Mononuclear cell (primary cell): ENCODE results near the gene EPHB2. TPM values are rescaled to one million over a fixed set of nuclear protein-coding genes. Genes with fewer than 3 reads are reported as not detected.

Source experiments
- H3K27me3 ChIP-seq: 2 replicates; pipeline ENCODE4 v1.6.0; 2011; ENCODE audit warnings: low read length, control low read depth; ENCODE audit not compliant: insufficient read depth
- H3K4me1 ChIP-seq: 2 replicates; pipeline ENCODE4 v1.5.1; 2011; ENCODE audit warnings: mild to moderate bottlenecking, low read length, control low read depth; ENCODE audit not compliant: insufficient read depth
- H3K4me3 ChIP-seq: 2 replicates; pipeline ENCODE4 v1.5.1; 2011; ENCODE audit warnings: mild to moderate bottlenecking, low read length, moderate library complexity
- H3K9me3 ChIP-seq: 2 replicates; pipeline ENCODE4 v1.5.1; 2011; ENCODE audit warnings: low read depth, mild to moderate bottlenecking, control low read depth, low read length
- total RNA-seq: library from RNA; depleted of rRNA; stranded (reverse); fragments of >200 nt; gene quantifications from one replicate; pipeline ENCODE4 v1.2.3, GENCODE V29; 2012

The EPHB2 gene
- total RNA-seq, 1 donor, result 1.0 TPM

DNA sequence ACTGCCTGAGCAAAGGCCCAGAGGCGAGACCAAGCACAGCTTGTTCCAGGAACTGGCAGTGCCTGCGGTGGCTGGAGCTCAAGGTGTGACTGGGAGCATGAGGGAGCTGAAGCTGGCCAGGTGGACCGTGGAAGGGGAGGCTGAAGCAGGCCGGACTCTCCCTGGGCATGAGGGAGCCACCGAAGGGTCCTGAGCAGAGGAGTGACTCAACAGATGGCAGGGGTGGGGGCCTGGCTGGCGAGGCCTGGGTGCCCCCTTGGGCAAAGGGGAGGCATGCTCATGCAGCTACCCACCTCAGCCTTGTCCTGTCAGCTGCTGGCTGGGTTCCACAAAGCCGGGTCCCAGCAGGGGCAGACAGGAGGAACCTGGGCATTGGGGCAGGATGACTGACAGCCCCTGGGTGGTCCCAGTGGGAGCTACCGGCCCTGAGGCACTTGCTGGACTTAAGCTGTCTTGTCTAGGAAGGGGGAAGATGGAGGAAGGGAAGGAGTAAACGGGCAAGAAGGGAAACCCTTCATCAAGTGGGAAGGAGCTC is 143.1 kb downstream of the EPHB2 start:
- H3K4me1 ChIP-seq, result no peaks in the 10 kb centered on the region
- H3K27me3 ChIP-seq, result no peaks in the 10 kb centered on the region
- H3K9me3 ChIP-seq, result no peaks in the 10 kb centered on the region
- no peak overlapping the region for H3K4me3 ChIP-seq

DNA sequence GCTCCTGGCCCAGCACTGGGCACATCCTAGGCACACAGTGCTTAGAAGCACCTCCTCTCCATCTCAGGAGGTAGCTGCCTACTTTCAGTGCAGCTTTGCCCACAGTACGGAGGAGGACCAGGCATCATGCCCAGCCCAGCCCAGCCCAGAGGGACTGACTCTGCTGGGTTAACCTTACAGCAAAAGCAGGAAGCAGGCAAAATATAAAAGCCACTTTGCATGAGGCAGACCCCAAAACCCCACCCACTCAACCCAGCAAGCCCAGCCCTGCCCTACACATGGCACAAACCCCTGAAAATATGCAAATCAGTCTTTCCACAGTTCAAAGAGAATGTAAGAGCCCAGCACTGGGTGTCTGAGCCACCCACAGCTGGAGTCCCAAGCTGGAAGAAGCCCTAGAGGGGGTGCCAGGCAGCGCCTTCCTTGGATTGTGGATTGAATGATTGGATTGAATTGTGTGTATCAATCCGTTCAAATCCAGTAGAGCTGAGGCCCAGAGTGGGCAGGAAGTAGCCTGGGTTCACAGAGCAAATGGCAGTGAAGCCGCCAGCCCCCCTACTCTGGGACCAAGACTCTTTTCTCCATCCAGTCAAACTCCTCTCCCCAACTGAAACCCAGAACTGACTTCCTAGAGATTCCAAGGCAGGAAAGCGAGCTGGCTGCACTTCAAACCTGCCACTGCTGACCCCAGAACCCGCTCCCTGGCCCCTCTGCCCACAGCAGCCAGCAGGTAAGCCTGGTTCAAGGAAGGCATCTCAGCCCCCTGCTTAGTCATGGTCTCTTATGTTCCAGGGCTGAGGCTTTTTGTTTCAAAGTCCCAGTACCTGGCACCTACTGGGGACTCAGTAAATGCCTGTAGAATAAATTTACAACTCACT is 144.3 kb downstream of the EPHB2 start:
- no peaks in the 10 kb centered on the region for H3K27me3 ChIP-seq
- no peak overlapping the region for H3K4me3 ChIP-seq
- no peaks in the 10 kb centered on the region for H3K4me1 ChIP-seq
- H3K9me3 ChIP-seq, result no peaks in the 10 kb centered on the region

DNA sequence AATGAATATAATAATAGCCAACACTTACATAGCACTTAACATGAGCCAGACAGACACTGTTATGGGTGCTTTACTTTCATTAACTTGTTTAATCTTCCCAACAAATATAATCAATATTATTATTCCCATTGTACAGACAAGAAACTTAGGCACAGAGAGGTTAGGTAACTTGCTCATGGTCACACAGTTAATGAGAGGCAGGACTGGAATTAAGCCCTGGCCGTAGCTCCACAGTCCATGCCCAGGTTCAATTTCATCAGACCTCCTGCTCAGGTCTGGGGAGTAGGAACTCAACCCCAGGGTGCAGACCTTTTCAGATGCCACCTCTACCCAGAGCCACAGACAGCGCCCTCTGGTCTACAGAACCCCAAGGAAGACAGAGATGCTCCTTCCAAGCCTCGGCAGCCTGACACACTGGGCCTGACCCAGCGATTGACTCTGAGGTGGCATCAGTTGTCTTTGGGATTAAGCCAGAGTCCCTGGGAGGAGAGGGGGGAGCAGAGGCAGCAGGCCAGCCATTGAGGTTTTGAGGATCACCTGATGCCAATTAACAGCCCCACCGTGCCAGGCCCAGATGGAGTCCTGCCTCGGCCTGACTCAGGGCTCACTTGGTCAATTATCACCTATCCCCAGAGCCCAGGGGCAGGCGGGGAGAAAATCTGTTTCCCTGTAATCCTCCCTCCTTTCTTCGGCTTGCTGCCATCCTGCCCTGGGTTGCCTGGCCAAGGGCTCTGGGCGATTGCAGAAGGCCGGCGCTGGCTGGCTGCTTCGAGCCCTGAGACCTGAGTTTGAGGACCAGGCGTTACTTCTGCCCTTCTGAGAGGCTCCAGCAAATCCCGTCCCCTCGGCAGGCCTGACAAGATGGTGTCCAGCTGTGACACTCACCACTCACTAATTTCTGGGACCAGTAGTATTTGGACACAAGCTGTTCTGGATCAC is 145.3 kb downstream of the EPHB2 start:
- Histone ChIP-seq H3K4me3 (no peak overlapping the region), H3K27me3 (no peaks in the 10 kb centered on the region), H3K4me1 (no peaks in the 10 kb centered on the region), H3K9me3 (no peaks in the 10 kb centered on the region)

DNA sequence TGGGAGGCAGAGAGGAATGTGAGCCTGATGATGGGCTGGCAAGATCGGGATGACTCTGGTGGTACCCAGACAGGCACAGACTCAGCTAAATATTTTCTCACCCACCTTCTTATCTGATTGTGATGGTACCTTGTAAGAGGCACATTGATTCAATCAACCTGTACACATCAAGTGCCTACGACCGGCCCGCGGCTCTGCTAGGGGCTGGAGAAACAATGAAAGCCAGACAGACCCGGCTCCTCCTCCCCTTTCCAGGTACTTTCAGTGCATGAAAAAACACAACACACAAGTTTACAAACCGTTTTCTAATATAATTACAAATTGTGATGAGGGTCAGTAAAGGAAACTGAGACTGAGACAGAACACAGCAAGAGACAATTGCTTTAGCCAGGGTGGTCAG is 147.0 kb downstream of the EPHB2 start:
- no peaks in the 10 kb centered on the region for H3K27me3 ChIP-seq
- no peak overlapping the region for H3K4me3 ChIP-seq
- H3K4me1 ChIP-seq, result no peaks in the 10 kb centered on the region
- no peaks in the 10 kb centered on the region for H3K9me3 ChIP-seq

DNA sequence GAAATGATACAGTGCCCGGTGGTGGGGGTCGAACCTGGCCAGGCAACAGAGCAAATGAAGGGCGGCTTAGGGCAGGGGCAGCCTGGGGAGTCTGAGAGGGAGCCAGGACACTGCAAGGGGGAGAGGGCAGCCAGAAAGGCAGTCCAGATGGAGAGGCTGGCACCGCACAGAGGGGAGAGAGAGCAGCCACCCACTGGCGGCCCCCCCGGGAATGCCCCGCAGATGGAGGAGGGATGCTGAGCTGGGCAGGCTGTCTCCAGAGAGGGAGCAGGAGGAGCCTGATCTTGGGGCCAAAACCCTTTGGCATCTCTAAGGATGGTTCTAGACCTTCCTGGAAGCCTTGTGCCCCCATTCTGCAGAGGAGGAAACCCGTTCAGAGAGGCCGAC is 149.8 kb downstream of the EPHB2 start:
- H3K9me3 ChIP-seq, result no peaks in the 10 kb centered on the region
- no peaks in the 10 kb centered on the region for H3K27me3 ChIP-seq
- H3K4me3 ChIP-seq, result no peak overlapping the region
- no peaks in the 10 kb centered on the region for H3K4me1 ChIP-seq

GRCh38 chr1:22860883-22861385 is 150.3 kb downstream of the EPHB2 start:
- no peaks in the 10 kb centered on the region for H3K27me3 ChIP-seq
- H3K4me3 ChIP-seq, result no peak overlapping the region
- no peaks in the 10 kb centered on the region for H3K9me3 ChIP-seq
- H3K4me1 ChIP-seq, result no peaks in the 10 kb centered on the region

DNA sequence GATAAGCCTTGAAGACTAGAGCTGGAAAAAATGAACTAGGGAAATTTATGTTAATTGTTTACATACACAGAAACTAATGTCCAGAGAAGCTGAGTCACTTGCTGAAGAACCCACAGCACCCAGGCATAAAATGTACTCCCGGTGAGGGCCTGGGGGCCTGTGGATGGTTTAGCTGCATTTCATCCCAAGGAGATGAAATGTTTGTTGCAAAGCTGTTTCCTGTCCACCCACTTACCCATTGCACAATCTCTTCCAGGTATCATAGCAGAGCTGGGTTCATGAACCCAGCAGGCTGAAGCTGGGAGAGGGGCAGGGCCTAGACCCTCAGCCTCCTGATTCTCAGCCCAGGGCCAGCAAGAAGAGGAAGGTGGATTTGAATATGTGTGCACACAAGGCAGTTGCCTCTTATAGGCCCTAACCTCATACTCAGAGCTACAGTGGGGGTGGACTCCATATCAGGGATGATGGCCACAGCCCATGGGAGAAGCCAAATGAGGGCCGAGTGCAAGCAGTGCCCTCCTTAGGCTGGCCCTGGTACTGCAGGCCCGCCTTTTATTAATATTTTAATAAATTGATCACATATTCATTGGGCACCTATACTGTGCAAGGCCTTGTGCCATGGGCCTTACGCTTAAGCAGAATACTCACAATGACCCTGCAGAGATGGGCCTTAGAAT is 151.3 kb downstream of the EPHB2 start:
- H3K4me3 ChIP-seq, result no peak overlapping the region
- H3K4me1 ChIP-seq, result no peaks in the 10 kb centered on the region
- no peaks in the 10 kb centered on the region for H3K27me3 ChIP-seq

GRCh38 chr1:22862752-22863151 is 152.1 kb downstream of the EPHB2 start:
- H3K27me3 ChIP-seq, result no peaks in the 10 kb centered on the region
- H3K4me1 ChIP-seq, result no peaks in the 10 kb centered on the region
- H3K9me3 ChIP-seq, result no peaks in the 10 kb centered on the region
- H3K4me3 ChIP-seq, result no peak overlapping the region

More for the DNA sequence above, 151.3 kb downstream of the EPHB2 start:
- no peaks in the 10 kb centered on the region for H3K9me3 ChIP-seq

DNA sequence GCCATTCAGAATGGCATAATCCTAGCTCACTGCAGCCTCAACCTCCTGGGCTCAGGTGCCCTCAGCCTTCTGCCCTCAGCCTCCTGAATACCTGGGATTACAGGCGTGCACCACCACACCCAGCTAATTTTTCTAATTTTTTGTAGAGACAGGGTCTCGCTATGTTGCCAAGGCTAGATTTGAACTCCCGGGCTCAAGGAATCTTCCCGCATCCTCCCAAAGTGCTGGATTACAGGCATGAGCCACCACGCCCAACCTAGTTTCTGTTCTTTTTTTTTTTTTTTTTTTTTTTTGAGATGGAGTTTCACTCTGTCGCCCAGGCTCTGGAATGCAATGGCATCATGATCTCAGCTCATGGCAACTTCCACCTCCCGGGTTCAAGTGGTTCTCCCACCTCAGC is 153.1 kb downstream of the EPHB2 start:
- no peaks in the 10 kb centered on the region for H3K9me3 ChIP-seq
- H3K27me3 ChIP-seq, result no peaks in the 10 kb centered on the region
- H3K4me3 ChIP-seq, result no peak overlapping the region
- no peaks in the 10 kb centered on the region for H3K4me1 ChIP-seq

DNA sequence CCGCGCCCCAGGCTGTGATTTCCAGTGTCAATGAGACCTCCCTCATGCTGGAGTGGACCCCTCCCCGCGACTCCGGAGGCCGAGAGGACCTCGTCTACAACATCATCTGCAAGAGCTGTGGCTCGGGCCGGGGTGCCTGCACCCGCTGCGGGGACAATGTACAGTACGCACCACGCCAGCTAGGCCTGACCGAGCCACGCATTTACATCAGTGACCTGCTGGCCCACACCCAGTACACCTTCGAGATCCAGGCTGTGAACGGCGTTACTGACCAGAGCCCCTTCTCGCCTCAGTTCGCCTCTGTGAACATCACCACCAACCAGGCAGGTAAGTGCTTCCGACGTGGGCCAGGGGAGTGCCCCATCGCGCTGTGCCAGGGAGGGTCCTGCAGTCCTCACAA is 154.2 kb downstream of the EPHB2 start:
- Histone ChIP-seq H3K4me3 (no peak overlapping the region), H3K27me3 (no peaks in the 10 kb centered on the region), H3K4me1 (no peaks in the 10 kb centered on the region), H3K9me3 (no peaks in the 10 kb centered on the region)

GRCh38 chr1:22865736-22866135 is 155.1 kb downstream of the EPHB2 start:
- Histone ChIP-seq H3K4me3 (no peak overlapping the region), H3K4me1 (no peaks in the 10 kb centered on the region), H3K9me3 (no peaks in the 10 kb centered on the region), H3K27me3 (no peaks in the 10 kb centered on the region)

- H3K9me3 ChIP-seq, result no peaks in the 10 kb centered on the region
- no peaks in the 10 kb centered on the region for H3K27me3 ChIP-seq
- H3K4me1 ChIP-seq, result no peaks in the 10 kb centered on the region
- no peak overlapping the region for H3K4me3 ChIP-seq
Observed at GRCh38 chr1:22866868-22867267, 156.2 kb downstream of the EPHB2 start.

DNA sequence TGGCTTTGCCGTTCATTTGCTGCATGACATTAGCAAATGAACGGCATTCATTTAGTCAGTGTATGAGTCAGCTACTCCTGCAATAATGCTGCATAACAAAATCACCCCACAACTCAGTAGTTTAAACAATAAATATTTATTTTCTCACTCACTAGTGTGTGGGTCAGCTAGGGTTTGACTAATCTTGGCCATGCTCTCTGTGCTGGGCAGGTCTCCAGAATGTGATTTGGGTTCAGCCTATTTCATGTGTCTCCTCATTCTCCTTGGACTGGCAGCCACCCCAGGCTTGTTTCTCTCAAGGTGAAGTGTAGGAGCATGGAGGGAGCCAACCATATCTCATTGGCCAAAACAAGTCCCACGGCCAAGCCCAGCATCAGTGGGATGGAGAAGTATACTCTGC is 157.7 kb downstream of the EPHB2 start:
- Histone ChIP-seq H3K27me3 (no peaks in the 10 kb centered on the region), H3K4me3 (no peak overlapping the region), H3K9me3 (no peaks in the 10 kb centered on the region), H3K4me1 (no peaks in the 10 kb centered on the region)

GRCh38 chr1:22869325-22869724 is 158.7 kb downstream of the EPHB2 start:
- no peaks in the 10 kb centered on the region for H3K27me3 ChIP-seq
- H3K9me3 ChIP-seq, result no peaks in the 10 kb centered on the region
- H3K4me3 ChIP-seq, result no peak overlapping the region
- H3K4me1 ChIP-seq, result no peaks in the 10 kb centered on the region
